ENCODE results near the gene DUOXA1.
"Not testable (repeated sequence)": the region's sequence is repeated elsewhere in the genome, so short reads cannot be mapped to it uniquely, and the experiment has no call there.

DUOXA1 gene

DNA sequence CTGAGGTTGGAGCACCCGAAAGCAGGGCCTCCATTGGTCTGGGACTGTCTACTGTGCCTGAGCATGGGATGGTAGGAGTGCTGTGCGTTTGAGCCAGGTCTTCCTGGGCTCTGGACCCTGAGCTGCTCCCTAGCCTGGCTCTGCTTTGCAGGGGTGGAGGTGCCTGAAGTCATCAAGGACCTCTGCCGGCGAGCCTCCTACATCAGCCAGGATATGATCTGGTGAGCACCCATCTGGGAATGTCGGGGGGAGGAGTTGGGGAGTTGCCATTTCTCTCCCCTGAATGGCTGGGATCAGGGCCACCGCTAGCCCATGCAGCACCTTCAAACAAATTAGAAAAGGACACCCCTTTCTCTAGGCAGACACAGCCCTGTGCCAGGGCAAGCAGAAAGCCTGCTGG, 20.8 kb upstream of the DUOXA1 start:
- no peak for DNase-seq

DNA sequence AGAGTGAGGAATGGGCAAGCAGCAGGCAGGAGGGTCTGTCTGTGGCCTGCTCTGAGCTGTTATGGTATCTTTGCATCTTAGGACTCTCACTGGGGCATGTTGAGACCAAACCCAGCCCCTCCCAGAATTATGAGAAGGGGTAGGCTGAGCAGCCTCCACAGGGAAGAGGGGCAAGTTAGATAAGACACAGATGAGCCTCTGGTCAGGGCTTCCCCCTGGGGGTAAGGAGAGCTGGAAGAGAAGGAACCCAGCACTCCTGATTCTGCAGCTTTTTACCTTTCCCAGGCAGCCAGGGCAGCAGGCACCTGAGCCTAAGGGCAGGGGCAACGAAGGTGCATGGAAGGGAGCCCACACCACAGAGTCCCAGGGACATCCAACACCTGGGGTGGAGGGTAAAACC, 19.4 kb upstream of the DUOXA1 start:
- DNase-seq = no peak

GRCh38 chr15:45148076-45149059, 18.7 kb upstream of the DUOXA1 start:
- DNase-seq = no peak

- no peak for DNase-seq
These were observed 17.9 kb upstream of the DUOXA1 start for GRCh38 chr15:45147606-45148005.

DNA sequence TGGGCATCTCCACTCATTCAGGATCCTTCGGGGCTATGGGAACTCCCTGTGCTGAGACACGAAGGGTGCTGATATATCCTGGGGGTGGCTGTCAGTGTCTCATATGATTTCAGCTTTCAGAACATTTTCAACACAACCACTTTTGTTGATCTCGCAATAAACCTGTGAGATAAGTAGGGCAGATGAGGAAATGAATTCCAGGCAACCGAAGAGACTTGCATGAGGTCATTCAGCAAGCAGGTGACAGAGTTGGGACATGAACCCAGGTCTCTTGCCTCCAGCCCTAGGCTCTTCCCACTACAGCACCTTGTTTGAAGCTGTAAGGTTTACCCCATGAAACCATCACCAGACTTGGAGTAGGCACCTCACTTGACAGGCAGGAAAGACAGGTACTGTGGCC, 16.7 kb upstream of the DUOXA1 start:
- DNase-seq = no peak

GRCh38 chr15:45144775-45145174, 15.1 kb upstream of the DUOXA1 start:
- DNase-seq = no peak

DNA sequence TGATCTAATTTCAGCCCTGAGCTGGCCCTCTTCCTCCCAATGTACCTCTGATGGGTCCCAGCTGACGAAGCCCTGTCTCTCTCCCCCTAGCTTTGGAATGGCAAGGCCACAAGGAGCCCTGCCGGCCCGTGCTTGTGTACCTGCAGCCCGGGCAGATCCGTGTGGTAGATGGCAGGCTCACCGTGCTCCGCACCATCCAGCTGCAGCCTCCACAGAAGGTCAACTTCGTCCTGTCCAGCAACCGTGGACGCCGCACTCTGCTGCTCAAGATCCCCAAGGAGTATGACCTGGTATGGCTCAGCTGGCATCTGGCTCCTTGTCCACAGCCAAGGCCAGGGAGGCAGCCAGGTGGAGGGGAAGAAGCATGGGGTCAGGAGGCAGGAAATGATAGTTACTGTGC, 14.3 kb upstream of the DUOXA1 start:
- no peak for DNase-seq

DNA sequence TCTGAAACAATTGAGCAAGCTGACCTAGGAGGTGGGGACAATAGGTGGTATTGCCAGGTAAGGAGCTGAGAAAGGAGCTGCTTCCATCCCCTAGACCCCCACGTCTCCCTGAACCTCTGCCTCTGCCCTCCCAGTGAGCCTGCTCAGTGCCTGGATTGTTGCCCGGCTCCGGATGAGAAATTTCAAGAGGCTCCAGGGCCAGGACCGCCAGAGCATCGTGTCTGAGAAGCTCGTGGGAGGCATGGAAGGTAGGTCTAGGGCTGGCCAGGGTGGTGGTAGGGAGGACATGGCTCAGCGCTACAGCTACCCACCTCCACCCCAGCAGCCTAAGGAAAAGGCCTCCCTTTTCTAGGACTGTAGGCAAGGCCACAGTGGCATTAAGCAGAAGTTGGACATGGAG, 13.4 kb upstream of the DUOXA1 start:
- no peak for DNase-seq

DNA sequence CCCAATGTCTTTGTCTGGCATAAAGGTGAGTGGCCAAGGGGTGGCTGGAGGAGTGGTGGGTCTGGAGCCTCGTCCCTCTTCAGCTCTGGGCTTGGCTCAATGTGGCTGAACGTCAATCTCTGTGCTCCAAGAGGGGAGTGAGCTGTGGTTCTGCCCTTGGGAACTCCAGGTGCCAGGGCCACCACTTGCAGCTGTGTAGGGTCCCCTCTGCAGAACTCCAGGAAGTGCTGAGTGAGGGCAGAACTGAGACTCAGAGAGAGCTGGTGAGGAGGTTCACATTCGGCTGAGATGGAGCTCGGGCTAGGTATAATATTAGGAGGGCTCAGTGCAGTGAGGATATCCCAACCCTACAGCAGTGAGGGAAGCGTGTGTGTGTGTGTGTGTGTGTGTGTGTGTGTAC, 11.7 kb upstream of the DUOXA1 start:
- no peak for DNase-seq

GRCh38 chr15:45140557-45141250, 11.0 kb upstream of the DUOXA1 start:
- DNase-seq = no peak

- no peak for DNase-seq
These were observed 10.1 kb upstream of the DUOXA1 start for GRCh38 chr15:45139770-45140169.

DNA sequence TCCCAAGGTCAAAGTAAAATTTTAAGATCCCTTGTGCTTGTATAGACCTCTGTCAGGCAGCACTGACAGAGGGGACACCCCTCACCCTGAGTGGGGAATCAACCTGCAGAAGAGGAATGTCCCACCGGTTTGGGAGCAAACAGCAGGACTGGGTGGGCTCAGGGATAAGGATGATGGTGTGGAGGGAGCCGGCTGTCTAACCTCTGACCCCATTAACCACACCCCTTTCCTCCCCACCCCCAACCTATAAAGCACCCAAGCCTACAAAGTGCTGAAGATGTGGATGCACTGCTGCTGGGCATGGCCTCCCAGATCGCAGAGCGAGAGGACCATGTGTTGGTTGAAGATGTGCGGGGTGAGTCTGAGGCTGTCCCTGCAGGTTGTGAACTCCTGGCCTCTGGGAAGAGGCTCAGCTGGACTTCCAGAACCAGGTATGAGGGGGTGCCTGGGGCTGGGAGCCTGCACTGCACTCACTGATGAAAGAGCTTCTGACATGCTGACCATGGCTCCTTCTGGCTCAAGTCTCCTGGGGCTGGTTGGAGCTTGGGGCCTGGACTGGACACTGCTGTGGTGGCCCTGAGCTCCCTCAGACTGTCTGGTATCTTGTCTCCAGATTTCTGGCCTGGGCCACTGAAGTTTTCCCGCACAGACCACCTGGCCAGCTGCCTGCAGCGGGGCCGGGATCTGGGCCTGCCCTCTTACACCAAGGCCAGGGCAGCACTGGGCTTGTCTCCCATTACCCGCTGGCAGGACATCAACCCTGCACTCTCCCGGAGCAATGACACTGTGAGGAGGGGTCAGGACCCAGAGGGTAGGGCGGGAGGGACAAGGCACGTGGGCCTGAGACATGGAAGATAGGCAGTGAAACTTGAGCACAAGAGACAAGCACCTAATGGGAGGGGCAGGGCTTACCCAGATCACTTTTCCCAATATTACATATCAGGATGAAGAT, 9.4 kb upstream of the DUOXA1 start:
- no peak for DNase-seq

DNA sequence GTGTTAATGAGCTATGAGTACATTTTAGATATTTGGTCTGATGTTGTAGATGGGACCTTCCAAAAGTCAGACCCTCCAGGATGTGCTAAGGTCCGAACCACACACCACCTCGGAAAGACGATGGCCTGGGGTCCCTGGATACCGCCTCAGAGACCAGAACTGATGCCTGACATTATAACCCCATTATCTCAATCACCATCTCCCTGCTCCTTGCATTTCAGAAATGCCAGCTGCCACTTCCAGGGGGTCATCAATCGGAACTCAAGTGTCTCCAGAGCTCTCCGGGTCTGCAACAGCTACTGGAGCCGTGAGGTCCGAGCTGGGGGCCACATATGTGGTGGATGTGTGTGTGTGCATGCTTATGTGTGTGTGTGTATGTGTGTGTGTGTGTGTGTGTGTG, 8.0 kb upstream of the DUOXA1 start:
- no peak for DNase-seq

DNA sequence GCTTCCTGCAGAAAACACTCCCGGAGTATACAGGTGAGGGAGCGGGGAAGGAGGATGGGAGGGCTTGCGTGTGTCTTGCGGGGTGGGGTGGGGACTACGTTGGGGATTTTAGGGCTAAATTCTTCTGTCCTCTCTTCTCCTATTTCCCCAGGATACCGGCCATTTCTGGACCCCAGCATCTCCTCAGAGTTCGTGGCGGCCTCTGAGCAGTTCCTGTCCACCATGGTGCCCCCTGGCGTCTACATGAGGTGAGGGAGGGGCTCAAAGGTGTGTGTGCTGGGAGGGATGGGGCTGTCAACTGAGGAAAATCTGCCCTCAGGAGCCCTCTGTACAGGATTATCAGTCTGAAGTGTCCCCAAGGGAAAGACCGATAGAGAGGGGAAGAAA, 6.7 kb upstream of the DUOXA1 start:
- DNase-seq = no peak

DNA sequence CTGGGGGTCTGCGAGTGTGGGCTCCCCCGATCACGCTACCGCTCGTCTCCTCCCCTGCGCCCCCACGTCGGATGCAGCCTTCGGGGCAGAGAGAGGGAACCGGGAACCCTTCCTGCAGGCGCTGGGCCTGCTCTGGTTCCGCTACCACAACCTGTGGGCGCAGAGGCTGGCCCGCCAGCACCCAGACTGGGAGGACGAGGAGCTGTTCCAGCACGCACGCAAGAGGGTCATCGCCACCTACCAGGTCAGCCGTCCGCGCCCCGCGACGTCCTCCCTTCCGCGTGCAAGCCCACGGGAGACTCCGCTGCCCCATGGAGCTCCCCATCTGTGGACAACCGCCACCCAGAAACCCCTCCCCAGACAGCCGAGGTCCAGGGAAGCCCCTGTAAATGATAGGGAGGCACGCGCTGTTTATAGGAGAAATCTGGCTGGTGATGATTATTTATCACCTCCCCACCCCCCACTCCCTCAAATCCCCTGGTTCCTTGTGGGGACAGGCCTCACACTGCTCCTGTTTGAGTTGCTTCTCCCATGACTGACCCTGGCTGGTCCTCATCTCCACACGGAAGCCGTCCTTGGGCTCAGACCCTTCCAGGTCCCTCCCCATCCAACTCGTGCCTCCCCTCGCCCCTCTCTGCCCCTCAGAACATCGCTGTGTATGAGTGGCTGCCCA, 6.2 kb upstream of the DUOXA1 start:
- DNase-seq = not testable (repeated sequence)

GRCh38 chr15:45134682-45135604, 5.3 kb upstream of the DUOXA1 start:
- DNase-seq = no peak

- no peak for DNase-seq
These were observed 4.4 kb upstream of the DUOXA1 start for GRCh38 chr15:45134046-45134445.

DNA sequence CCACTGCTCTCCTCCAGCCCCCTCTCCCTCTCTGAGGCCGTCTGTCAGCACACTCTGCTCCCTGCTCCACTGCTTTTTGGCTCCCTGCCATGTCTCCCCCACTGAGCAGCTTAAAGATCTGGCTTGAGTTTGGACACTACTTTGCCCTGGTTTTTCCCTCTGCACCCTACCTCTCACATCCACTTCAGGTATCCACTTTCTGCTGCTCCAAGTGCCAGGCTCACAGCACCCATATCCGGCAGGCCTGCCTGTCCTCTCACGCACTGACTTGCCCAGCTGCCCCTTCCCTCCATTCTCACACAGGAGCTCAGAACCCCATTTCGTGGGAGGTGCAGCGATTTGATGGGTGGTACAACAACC, 3.9 kb upstream of the DUOXA1 start:
- no peak for DNase-seq

GRCh38 chr15:45132844-45133560, 3.3 kb upstream of the DUOXA1 start:
- no peak for DNase-seq

DNA sequence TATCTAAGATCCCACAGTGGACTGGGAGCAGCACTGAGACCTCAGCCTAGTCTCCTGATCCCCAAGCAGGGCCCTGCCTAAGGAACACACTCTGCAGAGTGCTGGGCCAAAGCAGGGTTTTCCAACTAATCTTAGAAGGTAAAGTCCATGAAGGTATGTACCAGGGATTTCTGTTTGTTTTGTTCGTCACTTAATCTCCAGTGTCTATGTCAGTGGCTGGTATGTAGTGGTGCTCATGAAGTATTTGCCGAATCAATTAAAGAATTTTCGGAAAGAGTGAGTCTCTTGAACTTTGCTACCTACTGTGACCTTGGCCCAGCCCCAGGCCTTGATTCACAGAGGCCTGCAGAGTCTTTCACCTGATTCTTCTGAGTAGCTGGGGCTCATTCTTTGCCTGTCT, 1.8 kb upstream of the DUOXA1 start:
- DNase-seq = no peak

Data from kidney glomerular epithelial cell (primary cell).